ENCODE measurements around the gene ZNF599.
A peak's percentile ranks its signal among the peaks of the same experiment; 100 is the strongest.

The ZNF599 gene

GRCh38 chr19:34744896-34745690, 27.9 kb downstream of the ZNF599 start:
- no peak for DNase-seq (ENCODE audit: low read depth)
- no peak for TF ChIP-seq CTCF (IDR thresholded peaks at IDR 0.05; ENCODE audit: control insufficient read depth, insufficient read depth, low read depth, low read length, missing control alignments)
- no peak overlapping the region for H3K4me3 ChIP-seq (ENCODE audit: control insufficient read depth, low read depth, low read length)

GRCh38 chr19:34734537-34735103, 38.4 kb downstream of the ZNF599 start:
- peak; percentile 54 for DNase-seq (ENCODE audit: low read depth)
- no peak for TF ChIP-seq CTCF (IDR thresholded peaks at IDR 0.05; ENCODE audit: control insufficient read depth, insufficient read depth, low read depth, low read length, missing control alignments)
- peak overlapping the region; percentile 76 for H3K4me3 ChIP-seq (ENCODE audit: control insufficient read depth, low read depth, low read length)

- peak; percentile 47 for DNase-seq (ENCODE audit: low read depth)
- peak within 1 kb of the TSS; percentile 76 for H3K4me3 ChIP-seq (ENCODE audit: control insufficient read depth, low read depth, low read length)
- TF ChIP-seq CTCF (IDR thresholded peaks at IDR 0.05; ENCODE audit: control insufficient read depth, insufficient read depth, low read depth, low read length, missing control alignments), result no peak
Observed at GRCh38 chr19:34733746-34734536, 39.1 kb downstream of the ZNF599 start, which contains the start of gene ZNF181. ZNF181 (plus strand) TSS chr19:34734243; CDS start chr19:34735038, 795 bp downstream.

GRCh38 chr19:34733266-34733745, 39.7 kb downstream of the ZNF599 start:
- no peak for DNase-seq (ENCODE audit: low read depth)
- TF ChIP-seq CTCF (IDR thresholded peaks at IDR 0.05; ENCODE audit: control insufficient read depth, insufficient read depth, low read depth, low read length, missing control alignments), result no peak
- peak overlapping the region; percentile 76 for H3K4me3 ChIP-seq (ENCODE audit: control insufficient read depth, low read depth, low read length)

- TF ChIP-seq CTCF (IDR thresholded peaks at IDR 0.05; ENCODE audit: control insufficient read depth, insufficient read depth, low read depth, low read length, missing control alignments), result no peak
- peak overlapping the region; percentile 76 for H3K4me3 ChIP-seq (ENCODE audit: control insufficient read depth, low read depth, low read length)
- no peak for DNase-seq (ENCODE audit: low read depth)
Observed at GRCh38 chr19:34732612-34733211, 40.3 kb downstream of the ZNF599 start.

- DNase-seq (ENCODE audit: low read depth), result no peak
- no peak overlapping the region for H3K4me3 ChIP-seq (ENCODE audit: control insufficient read depth, low read depth, low read length)
- no peak for TF ChIP-seq CTCF (IDR thresholded peaks at IDR 0.05; ENCODE audit: control insufficient read depth, insufficient read depth, low read depth, low read length, missing control alignments)
Observed at GRCh38 chr19:34731964-34732363, 41.1 kb downstream of the ZNF599 start.
